LNCAP (cell line): ENCODE data around the gene WFDC5.

ENCODE experiments used
- TF ChIP-seq, protein P1 (sequence below): fragments of 450-650 bp; IDR thresholded peaks from 2 replicates; pipeline ENCODE4 v1.5.1; 2017; ENCODE audit warnings: mild to moderate bottlenecking

The WFDC5 gene, protein sequence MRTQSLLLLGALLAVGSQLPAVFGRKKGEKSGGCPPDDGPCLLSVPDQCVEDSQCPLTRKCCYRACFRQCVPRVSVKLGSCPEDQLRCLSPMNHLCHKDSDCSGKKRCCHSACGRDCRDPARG

DNA sequence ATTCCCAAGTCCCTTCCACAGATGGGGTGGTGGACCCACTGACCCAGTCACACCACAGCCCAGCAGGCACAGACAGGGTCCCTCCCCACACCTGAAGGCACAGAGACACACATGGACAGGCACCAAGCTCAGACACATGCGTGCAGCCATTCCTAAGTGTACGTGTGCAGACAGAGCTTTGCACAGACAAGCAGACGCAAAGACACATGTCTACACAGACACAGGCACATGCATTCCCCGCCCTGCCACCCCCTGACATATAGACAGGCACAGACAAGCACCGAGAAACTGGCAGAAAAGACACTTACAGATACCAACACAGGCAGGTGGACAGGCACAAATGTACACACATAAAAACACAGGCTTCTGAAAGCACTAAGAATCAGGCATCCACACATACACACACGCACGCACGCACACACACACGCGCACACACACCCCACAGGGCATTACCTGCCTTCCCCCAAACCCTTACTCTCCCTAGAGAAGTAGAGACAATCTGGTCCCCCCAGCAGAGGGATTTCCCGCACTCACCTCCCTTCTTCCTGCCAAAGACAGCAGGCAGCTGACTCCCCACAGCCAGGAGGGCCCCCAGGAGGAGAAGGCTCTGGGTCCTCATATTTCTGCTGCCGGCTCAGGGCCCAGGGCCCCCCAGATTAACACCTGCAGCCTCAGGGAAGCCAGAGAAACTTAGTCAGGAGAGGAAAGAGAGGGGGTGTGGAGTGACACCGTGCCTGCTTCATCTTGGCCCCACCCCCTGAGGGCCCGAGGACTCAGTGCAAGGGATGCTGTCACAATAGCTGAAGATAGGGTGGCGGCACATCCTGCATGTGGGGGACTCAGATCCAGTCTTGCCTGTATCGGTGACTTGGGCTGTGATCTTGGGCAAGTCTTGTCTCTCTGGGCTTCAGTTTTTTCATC is at the start of gene WFDC5:
WFDC5 (minus strand) TSS at position 710 of the 921 bp plus-strand sequence; CDS start at position 619, 91 bp downstream.
- TF ChIP-seq, protein P1, sequence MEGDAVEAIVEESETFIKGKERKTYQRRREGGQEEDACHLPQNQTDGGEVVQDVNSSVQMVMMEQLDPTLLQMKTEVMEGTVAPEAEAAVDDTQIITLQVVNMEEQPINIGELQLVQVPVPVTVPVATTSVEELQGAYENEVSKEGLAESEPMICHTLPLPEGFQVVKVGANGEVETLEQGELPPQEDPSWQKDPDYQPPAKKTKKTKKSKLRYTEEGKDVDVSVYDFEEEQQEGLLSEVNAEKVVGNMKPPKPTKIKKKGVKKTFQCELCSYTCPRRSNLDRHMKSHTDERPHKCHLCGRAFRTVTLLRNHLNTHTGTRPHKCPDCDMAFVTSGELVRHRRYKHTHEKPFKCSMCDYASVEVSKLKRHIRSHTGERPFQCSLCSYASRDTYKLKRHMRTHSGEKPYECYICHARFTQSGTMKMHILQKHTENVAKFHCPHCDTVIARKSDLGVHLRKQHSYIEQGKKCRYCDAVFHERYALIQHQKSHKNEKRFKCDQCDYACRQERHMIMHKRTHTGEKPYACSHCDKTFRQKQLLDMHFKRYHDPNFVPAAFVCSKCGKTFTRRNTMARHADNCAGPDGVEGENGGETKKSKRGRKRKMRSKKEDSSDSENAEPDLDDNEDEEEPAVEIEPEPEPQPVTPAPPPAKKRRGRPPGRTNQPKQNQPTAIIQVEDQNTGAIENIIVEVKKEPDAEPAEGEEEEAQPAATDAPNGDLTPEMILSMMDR = no peak

DNA sequence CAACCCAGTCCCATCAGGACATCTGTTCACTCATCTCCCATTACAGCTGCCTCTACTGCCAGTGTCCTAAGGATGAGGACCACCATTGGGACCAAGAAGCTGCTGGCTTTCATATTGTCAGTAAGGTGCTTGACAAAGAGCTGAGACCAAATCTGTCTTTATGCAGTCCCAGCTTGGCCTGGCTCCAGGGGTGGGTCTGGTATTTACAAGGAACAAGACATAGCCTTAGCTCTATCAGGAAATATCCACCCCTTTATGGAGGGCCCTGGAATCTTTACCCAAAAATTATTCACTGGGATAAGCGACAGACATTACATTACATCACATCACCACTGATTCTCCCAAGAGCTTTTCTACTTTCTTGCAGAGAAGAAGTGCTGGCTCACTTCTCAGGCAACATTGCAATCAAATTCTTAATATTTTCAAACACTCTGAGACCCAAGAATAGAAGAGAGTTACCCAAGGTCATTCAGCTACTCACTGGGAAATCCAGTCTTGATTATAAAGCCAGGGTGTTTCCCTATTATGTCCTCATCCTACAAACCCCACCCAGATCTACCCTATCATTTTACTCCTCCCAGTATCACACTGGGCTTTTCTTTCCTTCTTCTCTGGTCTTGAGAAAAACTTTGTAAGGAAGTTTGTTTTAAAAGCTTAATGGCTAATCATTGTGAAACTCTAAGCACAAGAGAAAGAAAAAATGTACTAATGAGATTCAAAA is 48.3 kb upstream of the WFDC5 start:
- TF ChIP-seq, protein P1 = no peak

DNA sequence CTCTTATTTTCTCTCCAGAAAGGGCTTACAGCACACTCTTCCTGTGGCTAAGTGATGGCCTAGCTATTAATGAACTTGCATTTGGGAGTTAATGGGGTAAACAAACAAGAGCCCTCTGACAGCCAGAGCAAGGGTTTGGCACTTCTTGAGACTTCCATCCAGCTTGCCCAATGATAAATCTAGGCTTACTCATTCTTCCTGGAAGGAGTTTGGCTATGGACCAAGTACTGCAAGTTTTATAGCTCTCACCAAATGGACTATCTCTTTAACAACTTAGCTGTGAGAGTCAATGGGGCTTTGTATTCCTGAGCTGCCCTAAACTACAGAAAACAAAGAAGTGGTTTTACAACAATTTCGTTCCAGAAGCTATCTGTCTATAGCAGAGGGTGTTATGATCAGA is 43.0 kb upstream of the WFDC5 start:
- TF ChIP-seq, protein P1 = no peak

DNA sequence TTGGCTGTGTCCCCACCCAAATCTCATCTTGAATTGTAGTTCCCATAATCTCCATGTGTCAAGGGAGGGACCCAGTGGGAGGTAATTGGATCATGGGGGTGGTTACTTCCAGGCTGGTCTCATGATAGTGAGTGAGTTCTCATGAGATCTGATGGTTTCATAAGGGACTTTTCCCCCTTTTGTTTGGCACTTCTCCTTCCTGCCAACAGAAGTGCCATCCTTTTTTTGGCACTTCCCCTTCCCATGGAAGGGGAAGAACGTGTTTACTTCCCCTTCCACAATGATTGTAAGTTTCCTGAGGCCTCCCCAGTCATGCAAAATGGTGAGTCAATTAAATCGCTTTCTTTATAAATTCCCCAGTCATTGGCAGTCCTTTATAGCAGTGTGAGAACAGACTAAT is 41.7 kb upstream of the WFDC5 start:
- TF ChIP-seq, protein P1 = no peak

DNA sequence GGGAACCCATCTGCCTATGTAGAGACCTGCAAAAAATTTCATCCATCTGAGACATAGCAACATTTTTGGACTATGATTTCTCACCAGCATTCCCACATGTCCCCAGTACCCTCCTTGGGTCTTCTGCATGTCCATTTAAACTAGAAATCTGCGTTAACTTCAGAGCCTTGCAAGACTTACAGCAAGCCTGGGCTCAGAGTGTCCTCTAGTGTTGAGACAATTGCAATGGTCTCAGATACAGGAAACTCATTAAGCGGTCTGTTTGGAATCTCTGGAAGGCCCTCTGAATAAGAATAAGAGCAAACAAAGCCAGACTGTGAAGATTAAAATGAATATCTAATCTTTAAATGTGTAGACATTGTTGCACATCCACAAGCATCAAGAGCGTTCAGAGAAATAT is 39.2 kb upstream of the WFDC5 start:
- TF ChIP-seq, protein P1 = no peak

DNA sequence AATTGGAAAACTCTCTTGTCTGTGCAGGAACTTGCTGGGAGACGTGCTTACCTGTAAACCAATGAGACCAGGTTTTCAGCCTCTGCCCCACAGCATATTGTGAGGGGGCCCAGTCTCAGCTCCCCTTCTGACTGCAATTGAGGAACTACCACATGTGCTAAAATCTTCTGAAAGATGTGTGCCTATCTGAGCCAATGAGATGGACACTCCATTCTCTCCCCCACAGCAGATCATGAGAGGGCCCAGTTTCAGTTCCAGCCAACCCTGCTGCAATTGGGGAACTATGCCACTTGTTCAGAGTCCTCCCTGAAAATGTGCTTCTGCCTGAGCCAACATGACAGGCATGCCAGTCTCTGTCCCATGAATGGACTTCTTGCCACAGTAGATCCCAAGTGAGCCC is 38.8 kb upstream of the WFDC5 start:
- TF ChIP-seq, protein P1 = no peak

DNA sequence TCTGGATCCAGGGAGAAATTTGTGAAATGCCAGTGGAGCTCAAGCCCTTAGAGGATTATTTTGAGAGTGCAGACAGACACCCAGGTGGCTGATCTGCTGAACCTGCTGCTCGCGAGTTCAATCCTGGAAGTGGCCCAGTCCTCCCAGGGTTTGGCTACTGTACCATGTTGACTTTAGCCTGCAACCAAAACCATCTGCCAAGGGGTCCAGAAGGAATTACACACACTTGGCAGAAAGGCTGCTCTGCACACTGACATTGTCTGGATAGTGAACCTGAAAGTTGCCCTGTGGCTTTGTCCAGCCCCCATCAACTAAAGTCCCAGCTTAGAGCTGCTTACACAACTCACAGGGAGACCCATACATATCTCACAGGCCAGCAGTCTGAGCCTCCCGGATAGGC is 38.2 kb upstream of the WFDC5 start:
- TF ChIP-seq, protein P1 = no peak
